IMR-90 (cell line): ENCODE data around the gene PARD3.

ENCODE experiments used
- BHLHE40 ChIP-seq: fragments of 150-350 bp; IDR thresholded peaks from 2 replicates; pipeline ENCODE4 v1.6.1; 2016; ENCODE audit warnings: mild to moderate bottlenecking, low read depth, low read length
- CTCF ChIP-seq: conservative IDR thresholded peaks from 2 replicates; pipeline ENCODE4 v1.5.1; 2012; ENCODE audit warnings: mild to moderate bottlenecking, low read depth, low read length, improper control_type of control experiment
- FOS ChIP-seq: fragments of 150-350 bp; IDR thresholded peaks from 2 replicates; pipeline ENCODE4 v1.6.1; 2016; ENCODE audit warnings: low read depth, low read length
- NFE2L2 ChIP-seq: fragments of 150-350 bp; IDR thresholded peaks from 2 replicates; pipeline ENCODE4 v1.6.1; 2016; ENCODE audit warnings: low read depth, mild to moderate bottlenecking, low read length
- POLR2A ChIP-seq: IDR thresholded peaks from 2 replicates; pipeline ENCODE4 v1.6.1; 2012; ENCODE audit warnings: mild to moderate bottlenecking, low read depth, low read length
- RAD21 ChIP-seq: IDR thresholded peaks from 2 replicates; pipeline ENCODE4 v1.6.1; 2012; ENCODE audit warnings: low read length, improper control_type of control experiment
- RCOR1 ChIP-seq: IDR thresholded peaks from 2 replicates; pipeline ENCODE4 v1.6.1; 2012; ENCODE audit warnings: mild to moderate bottlenecking, low read length, improper control_type of control experiment; ENCODE audit not compliant: insufficient replicate concordance
- RFX5 ChIP-seq: IDR thresholded peaks from 2 replicates; pipeline ENCODE4 v1.8.0; 2012; ENCODE audit warnings: low read depth, mild to moderate bottlenecking, low read length, moderate library complexity

- no peak for TF ChIP-seq CTCF
- no peak for TF ChIP-seq RAD21
- TF ChIP-seq POLR2A, result no peak
- TF ChIP-seq BHLHE40, result no peak
- TF ChIP-seq NFE2L2, result no peak
- no peak for TF ChIP-seq RCOR1
- TF ChIP-seq FOS, result no peak
- TF ChIP-seq RFX5, result no peak
Observed at GRCh38 chr10:34389801-34390200, 425.3 kb downstream of the PARD3 start.
